Nucleus accumbens (tissue), 56 donors: ENCODE results near the gene MYH10.

Experiments
- DNase-seq, 56 donors: peaks; one replicate each; lab custom pipeline; 2025; lab: John Stamatoyannopoulos, UW

Gene MYH10

DNA sequence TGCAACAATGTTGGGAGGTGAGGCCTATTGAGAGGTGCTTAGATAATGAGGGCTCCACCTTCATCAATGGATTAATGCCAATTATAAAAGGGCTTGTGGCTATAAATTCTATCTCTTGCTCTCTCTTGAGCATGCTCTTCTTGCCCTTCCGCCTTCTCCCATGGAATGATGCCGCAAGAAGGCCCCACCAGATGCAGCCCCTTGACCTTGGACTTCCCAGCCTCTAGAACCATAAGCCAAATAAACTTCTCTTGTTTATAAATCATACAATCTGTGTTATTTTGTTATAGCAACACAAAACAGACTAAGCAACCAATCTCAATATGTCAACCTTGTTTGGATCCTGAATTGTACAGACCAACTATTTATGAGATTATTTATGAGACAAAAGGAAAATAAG is 20.0 kb downstream of the MYH10 start:
- no peak for DNase-seq

DNA sequence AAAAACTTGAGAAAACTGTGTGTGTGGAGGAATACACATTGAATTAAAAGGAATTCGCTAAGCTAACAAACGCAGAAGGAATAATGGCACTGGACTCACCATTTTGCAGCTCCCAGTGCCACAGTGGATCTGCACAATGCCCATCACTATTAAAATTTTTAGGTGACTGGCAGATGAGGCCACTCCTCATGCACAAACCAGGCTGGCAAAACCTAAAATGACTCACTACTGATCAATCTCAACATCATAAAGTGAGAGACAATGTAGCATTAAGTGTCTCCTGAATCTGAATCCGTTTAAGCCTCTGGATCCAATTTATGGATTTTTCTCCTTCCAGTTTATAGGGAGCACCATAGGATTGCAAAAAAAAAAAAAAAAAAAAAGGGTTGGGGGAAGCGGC is 20.6 kb downstream of the MYH10 start:
- DNase-seq, result no peak

DNA sequence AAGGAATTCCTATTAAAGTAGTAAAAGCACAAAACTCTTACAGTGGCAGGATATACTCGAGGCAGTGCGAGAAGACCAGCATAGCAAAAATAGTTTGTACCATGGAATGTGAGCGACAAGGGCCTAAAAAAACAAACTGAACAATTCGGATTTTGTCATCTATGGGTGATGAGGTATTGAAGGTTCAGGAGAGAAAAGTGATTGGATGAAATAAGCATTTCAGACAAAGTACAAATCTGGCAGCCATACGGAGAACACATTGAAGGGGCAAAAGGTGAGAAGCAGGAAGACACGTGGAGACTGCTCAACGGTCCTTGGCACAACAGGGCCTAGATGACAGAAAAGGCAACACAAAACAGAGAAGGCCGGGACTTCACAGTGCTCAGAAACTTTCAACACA is 22.5 kb downstream of the MYH10 start:
- DNase-seq, result no peak

DNA sequence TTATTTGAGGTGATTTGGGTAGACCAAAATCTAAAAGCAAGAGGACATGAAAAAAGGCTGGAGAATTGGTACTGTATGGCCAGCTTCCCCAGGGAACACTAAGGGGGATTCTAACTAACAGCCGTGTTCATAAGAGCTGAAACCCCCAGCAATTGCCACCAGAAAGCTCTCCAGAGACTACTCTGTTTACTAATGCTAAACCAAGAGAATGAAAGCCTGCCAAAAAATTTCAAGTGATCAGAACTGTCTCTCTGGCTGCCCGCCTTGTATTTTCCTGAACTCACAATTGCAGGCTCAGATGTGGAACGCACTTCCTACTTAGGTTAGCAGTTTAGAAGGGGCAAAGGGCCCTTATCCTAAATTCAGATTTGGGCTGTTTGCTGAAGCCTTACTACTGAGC is 24.1 kb downstream of the MYH10 start:
- DNase-seq, result no peak

DNA sequence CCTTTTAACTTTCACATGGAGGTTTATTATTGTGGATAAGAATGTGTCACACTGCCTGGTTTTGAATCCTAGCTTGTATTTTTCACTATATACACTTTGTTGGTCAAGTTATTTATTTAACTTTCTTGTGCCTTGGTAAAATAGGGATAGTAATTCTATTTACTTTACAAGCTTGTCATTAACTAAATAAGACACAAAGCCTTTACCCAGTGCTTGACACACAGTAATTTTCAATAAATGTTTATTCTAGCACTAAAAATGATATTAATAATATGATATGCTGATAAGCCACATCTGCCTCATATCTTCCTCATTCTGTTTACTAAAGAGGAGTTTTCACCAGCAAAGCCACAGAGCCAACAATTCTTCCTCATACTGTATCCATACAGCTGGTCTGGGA is 27.8 kb downstream of the MYH10 start:
- no peak for DNase-seq

DNA sequence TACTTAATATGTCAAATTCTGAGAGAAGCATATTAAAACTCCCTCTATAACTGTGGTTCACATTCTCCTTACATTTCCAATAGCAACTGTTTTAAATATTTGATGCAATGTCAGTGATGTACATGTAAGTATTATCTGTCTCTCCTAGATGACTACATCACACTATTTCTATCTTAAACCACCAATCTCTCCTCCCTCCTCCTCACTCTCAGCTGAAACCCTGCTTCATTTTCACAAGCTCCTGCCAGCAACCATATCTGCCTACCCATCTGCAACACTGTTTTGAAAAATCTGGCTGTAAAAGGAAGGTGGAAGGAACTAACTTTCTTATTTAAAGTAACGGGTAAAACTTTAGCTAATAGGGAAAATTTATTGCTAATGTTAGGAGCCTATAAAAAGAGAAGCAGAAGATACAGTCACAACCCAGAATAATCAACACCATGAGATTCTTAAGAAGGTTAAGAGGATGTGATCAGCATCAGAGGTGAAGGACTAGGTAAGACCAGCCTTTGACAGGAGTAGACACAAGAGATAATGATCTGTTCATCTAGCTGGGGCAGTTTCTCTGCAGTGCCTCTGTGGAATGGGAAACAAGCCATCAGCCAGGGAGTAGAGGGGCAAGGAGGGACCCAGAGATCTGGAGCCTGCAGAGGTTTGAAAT is 31.0 kb downstream of the MYH10 start:
- DNase-seq, result peak in 8 of 56 donors; percentile 0 to 40 (median 28)

DNA sequence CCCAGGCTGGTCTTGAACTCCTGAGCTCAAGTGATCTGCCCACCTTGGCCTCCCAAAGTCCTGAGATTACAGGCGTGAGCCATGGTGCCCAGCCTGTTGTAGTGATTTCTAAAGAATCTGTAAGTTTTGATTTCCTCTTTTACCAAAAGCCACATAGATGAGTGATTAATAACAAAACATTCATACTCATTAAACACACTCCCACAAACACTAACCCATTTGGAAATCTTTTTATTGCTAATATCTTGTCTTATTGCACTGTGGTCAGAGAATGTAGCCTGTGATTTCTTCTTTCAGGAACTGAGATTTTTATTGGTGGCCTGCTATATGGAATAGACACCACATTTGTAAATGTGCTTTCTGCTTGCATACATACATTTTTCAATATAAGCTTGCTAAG is 31.6 kb downstream of the MYH10 start:
- no peak for DNase-seq

DNA sequence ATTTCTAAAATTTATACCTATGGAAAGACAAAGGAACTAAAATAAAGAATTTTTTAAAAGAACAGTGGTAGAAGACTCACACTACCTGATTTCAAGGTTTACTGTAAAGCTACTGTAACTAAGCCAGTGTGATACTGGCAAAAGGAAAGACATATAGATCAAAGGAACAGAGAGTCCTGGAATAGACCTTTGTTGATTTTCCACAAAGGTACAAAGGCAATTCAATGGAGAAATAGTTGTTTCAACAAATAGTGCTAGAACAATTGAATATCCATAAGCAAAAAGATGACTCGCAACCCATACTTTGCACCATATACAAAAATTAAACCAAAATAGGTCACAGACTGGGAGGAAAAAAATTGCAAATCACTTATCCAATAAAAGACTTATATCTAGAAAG is 36.7 kb downstream of the MYH10 start:
- DNase-seq, result no peak

DNA sequence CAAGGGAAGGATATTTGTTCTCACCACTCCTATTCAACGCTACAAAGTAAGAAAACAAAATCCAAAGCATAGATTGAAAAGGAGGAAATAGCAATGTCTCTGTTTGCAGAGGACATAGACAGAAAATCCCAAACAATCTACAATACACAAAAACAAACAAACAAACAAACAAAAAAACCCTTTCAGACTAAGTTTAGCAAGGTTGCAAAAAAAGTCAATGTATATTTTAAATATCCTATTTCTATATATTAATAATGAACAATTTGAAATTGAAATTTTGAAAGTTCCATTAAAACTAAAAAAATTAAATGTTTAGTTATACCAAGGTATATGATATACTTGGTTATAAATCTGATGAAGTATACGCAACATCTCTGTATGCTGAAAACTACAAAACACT is 37.2 kb downstream of the MYH10 start:
- no peak for DNase-seq

DNA sequence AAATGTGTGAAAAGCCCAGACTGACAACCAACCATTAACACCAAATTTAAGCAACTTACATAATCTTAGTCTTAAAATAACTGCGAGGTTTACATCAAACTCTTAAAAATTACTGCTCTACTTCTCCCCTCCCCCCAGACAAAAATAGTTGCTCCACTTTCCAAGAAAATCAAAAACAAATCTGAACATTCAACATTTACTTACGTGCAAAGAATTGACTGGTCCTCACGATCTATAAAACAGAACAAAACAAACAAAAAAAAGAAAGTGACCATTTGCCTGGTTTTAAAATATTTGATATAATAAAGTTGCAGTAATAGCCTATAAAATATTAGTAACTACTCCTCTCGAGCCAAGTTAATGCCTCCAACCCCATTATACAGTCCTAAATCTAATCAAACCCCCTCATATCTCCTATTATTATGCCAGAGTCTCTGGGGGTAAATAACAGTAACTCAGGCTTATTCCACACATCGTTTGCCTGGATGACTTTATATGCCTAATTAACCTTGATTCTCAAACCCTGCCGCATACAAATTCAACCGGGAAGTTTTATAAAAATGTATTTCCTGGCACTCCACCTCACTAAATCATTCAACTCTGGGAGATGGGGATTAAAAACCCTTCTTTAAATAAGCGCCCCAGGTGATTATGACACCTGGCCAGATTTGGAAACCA is 41.5 kb downstream of the MYH10 start:
- DNase-seq, result no peak

DNA sequence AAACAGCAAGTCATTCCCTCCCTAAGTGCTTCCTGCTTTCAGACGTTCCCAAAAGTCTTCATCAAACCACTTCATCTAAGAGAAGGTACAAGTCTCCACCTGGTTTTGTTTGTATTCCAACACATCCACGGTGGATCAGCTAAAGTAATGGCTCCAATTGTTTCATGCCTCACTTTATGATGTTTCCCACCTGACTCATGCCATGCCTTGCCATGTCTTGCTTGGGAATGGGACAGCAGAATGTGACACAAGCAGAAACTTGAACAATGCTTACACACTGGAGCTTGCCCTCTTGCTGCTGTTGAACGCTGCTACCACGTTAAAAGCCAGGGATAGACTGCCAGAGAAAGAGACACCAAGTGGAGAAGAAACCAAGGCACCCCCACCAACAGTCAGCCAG is 43.8 kb downstream of the MYH10 start:
- DNase-seq, result no peak

DNA sequence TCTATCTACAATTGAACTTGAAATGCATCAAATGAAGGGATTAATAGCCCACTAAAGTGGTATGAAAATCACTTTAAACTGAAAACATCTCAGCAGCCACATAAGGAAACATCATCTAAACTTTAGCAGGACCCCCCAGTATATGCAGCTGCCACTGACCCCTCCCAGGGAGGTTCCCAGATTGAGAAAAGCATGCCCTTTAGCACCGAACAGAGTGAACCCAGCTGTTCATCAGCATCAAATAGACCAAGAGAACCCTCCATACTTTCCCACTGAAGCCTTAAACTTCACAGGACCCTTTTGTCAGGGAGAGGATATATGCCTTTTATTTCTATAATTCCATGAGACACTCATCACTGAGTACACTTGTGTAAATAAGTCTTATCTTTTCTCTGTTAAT is 44.6 kb downstream of the MYH10 start:
- no peak for DNase-seq

DNA sequence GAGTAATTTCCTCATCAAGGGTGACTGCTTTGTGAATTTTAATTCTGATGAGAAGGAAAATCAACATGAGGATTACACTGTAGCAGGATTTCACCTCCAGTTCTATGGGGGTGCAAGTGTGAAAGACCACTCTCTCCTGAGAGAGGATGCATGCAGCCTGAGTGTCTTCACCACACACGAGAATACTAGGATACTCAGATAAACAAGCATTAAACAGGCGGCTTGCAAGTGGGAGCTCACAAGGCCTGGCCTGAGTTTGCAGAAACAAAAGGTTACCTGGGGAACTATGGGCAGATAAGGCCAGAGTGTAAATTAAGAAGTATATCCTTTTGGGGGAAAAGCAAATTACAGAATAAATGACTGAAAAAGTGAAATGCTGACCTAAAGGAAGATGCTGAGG is 46.6 kb downstream of the MYH10 start:
- no peak for DNase-seq

DNA sequence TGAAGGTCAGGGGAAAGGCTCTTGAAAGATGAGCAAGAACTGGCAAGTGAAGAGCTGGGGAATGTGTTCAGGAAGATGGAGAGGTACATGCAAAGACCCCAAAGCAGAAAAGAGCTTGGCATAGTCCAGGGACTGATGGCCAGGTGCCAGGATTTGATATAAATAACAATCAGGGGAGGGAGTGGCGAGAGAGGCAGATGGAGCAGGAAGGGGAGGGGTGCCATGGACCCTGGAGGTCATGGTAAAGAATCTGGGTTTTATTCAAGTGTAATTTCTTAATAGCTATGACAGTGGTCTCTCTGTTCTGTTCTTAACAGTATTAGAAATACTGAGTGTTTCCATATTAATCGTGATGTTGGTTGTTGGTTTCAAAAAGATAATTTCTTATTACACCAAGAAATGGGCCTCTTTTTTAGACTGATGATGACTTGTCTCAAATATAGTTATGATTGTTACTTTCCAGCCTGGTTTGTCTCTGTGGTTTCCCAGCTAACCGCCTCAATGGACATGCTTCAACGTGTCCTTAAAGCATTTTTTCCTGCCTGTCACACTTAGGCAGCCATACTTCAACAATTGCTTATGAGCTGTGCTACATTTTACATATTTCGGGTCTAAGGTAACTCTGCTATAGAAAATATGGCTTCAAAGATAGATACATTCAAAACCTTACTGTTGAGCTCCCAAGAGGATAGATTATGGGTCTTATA is 49.4 kb downstream of the MYH10 start:
- no peak for DNase-seq

DNA sequence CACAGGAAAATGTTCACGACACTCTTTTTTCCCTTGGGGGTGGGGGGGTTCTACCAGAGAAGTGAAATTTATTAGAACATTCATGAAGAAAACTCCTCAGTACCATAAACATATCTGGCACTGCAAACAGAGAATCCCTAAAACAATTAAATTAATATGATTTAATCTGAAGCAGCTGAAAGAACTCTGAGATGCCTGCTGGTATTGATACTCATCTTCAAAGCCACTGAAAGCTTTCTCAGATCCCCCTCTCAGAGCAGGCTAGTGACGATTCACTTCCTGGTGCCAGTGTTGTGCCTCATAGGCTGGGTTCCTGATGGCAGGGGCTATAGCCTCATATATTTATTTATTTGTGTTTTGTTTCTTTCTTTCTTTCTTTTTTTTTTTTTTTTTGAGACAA is 52.7 kb downstream of the MYH10 start:
- no peak for DNase-seq

DNA sequence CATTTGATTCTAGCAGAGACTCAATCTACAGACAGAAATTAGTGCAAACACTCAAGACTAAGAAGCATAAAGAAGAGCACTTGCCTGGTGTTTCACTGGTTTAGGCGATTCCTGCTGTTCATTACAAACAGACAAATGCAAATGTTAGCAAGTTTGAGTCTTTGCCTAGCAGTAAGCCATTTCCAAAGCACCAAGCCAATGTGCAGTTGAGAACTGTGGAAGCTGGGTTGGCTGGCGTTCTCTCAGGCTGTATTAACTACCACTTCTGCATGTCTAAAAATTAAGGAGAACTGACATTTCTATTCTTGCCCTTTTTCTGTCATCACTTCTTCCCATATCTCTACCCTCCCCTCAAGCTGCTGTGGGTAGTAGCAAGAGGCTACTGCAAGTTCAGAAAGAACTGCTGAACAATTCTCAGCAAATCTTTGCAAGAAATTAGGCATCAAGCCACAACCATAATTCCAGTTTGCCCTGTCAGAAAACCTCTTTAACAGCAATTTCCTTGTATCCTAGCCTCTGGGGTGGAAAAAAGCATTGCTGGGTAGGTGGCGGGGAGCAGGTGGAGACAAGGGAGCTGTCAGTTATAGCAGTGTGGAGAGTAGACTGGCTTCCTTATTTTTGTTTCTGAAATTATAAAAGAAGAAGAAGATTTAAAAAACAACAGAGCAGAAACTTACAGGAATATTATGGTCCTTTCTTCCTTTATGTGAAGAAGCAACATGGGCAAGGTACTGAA is 53.8 kb downstream of the MYH10 start:
- DNase-seq, result peak in 1 of 56 donors; percentile 3

DNA sequence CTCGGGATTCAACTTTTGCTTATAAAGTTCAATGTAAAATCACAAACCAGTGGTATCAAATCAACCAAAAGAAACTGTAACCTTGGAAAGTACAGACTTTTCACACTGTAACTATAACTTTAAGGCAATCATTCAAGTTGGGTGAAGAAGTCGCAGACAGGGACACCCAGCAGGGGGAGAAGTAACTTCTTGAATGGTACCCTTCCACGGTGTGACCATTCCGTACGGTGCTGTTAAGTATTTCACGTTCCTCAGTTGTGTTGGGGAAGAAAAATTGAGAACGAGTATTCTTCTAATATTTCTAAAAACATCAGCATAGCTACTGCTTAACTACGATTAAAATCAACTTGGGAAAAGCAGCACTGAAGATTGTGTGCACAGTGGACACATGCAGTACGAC is 55.8 kb downstream of the MYH10 start:
- no peak for DNase-seq

DNA sequence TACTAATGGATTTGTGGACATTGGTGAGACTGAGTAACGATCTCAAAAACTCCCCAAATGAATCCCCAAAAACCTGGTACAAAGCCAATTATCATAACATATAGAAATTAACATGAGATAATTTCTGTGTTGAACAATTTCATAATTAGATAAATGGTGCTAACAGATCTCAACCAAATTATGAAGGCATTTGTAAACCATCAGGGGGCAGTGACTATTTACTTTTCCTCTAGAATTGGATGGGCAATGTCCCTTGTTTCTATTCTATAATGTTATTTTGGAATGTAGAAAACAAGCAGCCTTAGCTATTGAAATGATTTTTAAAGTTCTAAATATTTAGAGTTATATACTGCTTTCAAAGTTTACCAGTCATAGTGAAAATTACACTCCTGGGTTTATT is 57.8 kb downstream of the MYH10 start:
- no peak for DNase-seq

DNA sequence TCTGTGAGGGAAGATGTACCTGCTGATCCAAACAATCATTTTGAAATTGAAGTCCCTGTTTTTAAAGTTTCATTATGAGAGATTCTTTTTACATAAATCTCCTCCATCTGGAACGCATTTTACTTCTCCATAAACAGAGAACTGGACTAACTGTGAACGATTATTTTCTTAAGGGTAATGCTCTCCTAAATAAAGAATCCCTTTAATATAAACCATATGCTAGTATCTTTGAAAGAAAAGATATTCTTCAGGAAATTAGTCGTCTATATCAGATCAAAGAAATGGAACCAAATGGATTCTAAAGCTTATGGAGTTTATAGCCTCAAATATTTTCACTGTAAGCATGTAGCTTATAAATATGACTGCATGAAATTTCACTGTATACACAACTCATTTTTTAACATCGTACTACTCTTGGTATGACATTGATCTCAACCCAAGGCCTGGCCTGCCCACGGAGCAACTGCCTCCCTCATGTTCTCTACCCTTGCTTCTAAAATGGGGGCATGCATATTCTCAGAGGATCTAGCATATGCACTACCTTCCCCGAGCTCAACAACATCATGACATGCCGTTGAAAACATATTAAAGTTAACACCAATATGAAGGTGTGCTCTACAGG is 66.4 kb downstream of the MYH10 start:
- DNase-seq, result no peak

DNA sequence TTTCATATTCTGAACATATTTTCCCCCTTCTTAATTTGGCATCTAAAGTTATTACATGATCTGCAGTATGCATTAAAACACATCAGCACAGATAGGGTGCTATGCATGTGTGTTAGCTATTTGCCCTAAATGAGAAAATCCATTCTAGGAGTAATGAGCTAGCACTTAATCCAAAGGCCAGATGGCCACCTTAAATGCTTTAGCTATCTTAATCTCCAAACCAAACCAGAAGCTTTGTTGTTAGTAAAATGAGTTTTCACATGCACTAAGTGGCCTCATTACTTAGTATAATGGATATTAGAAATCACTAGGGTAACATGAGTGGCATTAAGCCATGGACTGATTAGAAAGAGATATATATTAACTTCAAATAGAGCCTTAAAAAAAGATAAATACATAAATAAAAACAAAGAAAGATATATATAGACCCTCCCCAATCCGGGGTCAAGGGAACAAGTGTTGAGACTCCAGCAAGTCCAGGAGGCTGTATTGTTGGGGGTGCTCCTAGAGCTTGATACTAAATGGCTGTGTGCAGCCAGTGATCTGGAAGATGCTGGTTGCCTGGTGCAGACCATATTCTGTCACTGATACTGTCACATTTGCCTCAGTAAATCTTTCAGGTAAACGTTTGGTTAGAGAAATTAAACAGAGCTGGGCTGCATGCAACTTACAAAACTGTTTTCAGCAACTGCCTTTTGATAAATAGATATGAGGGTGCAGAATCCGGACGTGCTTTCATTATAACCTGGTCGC is 67.3 kb downstream of the MYH10 start:
- DNase-seq, result no peak
